Erythroblast (primary cell): ENCODE measurements around the gene PTPRN2.

Experiments used
- GATA1 ChIP-seq: IDR thresholded peaks from 2 replicates; pipeline ENCODE4 v1.6.1; 2011; ENCODE audit warnings: low read depth, mild to moderate bottlenecking, control low read depth, low read length, moderate library complexity
- POLR2A ChIP-seq: IDR thresholded peaks from 2 replicates; pipeline ENCODE4 v1.6.1; 2011; ENCODE audit warnings: mild to moderate bottlenecking, low read length

GRCh38 chr7:158056761-158057160, 530.9 kb downstream of the PTPRN2 start:
- TF ChIP-seq POLR2A = no peak
- TF ChIP-seq GATA1 = no peak
